ENCODE data around the gene LCE7A.
A peak's percentile ranks its signal among the peaks of the same experiment; 100 is the strongest.

The LCE7A gene

DNA sequence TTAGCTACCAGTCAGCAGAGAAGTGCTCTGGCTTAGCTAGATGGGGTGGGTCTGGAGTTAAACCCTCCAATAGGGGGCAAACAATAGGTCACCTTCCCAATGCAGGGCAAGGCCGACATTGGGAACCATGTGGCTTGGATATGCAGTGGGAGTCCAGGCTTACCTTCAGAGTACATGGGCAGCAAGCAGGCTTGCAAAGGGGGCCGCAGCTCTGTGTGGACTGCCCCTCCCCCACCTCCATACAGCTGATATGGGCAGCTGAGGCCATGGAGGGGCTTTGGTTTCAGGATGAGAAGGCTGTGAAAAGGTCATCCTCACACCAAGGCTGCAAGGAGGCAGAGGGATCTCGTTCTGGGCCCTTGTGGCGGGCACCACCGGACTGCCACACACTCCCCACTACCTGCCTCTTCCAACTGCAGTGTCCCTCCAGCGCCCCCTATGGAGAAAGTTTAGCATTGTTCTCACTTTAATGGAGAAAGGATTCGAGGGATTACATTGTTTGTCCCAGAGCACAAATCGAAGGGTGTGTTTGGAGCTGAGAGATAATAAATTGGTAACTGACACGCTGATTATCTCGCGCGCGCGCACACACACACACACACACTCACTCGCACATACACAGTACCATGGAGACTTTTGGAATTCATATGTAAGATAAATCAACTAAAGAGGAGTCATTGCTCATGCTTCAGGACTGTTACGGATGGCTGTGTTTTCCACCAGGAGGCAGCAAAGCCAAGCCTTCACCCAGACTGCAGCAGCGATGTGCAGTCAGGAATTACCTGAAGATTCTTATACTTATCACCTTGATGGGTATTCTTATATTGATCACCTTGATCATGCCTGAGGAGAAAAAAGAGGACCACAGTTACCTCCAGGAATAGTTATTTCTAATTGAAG is 11.3 kb downstream of the LCE7A start:
- no peaks in the 10 kb centered on the region for H4K20me1 ChIP-seq (ENCODE audit: control insufficient read depth, insufficient read depth, low read depth, low read length)
- H3K27ac ChIP-seq (ENCODE audit: low read depth, low read length), result no peak overlapping the region
- TF ChIP-seq EZH2phosphoT487 (IDR thresholded peaks at IDR 0.05; ENCODE audit: borderline replicate concordance, low read length), result no peak
- TF ChIP-seq, protein P1, sequence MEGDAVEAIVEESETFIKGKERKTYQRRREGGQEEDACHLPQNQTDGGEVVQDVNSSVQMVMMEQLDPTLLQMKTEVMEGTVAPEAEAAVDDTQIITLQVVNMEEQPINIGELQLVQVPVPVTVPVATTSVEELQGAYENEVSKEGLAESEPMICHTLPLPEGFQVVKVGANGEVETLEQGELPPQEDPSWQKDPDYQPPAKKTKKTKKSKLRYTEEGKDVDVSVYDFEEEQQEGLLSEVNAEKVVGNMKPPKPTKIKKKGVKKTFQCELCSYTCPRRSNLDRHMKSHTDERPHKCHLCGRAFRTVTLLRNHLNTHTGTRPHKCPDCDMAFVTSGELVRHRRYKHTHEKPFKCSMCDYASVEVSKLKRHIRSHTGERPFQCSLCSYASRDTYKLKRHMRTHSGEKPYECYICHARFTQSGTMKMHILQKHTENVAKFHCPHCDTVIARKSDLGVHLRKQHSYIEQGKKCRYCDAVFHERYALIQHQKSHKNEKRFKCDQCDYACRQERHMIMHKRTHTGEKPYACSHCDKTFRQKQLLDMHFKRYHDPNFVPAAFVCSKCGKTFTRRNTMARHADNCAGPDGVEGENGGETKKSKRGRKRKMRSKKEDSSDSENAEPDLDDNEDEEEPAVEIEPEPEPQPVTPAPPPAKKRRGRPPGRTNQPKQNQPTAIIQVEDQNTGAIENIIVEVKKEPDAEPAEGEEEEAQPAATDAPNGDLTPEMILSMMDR (IDR thresholded peaks at IDR 0.05; ENCODE audit: low read depth, low read length, poor library complexity, severe bottlenecking), result peak; percentile 69
- no peaks in the 10 kb centered on the region; the same call in 1 of the 2 replicates for H3F3A ChIP-seq (ENCODE audit: control insufficient read depth, insufficient read depth)
- no peak overlapping the region for H3K4me2 ChIP-seq (ENCODE audit: low read length)
- peaks cover 6% of the 10 kb centered on the region; the same call in 1 of the 2 replicates for H3K4me1 ChIP-seq (ENCODE audit: control insufficient read depth, low read length)
- no peaks in the 10 kb centered on the region for H3K9me2 ChIP-seq (replicated peaks; ENCODE audit: control insufficient read depth, low read length)
- H3K79me2 ChIP-seq (ENCODE audit: control insufficient read depth, low read length), result no peaks in the 10 kb centered on the region
- H3K27me3 ChIP-seq (ENCODE audit: control insufficient read depth, low read length), result no peaks in the 10 kb centered on the region
- no peak overlapping the region for H3K4me3 ChIP-seq (ENCODE audit: low read length)
- H3K9me3 ChIP-seq (ENCODE audit: control insufficient read depth, insufficient read depth, low read length), result no peaks in the 10 kb centered on the region
- H3K36me3 ChIP-seq (ENCODE audit: control insufficient read depth, low read length), result no peaks in the 10 kb centered on the region

DNA sequence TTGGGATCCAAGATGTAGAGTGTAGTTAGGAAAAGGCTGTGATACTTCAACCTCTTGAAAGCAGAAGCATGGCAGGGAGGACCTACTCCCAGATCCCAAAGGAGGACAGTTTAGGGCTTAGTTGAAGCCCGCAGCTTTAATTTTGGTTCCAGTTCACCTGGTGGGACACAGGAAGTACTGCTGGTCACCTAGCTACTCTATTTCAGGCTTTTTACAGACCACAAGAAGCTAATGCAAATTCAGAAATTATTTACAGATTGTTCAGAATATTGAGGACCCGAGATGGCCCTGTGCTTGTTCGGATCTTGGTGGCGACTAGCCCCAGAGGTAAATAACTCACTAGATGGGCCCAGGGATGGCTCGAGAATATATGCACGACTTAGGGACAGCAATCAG is 11.9 kb downstream of the LCE7A start:
- no peaks in the 10 kb centered on the region for H3K27me3 ChIP-seq (ENCODE audit: control insufficient read depth, low read length)
- H4K20me1 ChIP-seq (ENCODE audit: control insufficient read depth, insufficient read depth, low read depth, low read length), result no peaks in the 10 kb centered on the region
- H3K9me2 ChIP-seq (replicated peaks; ENCODE audit: control insufficient read depth, low read length), result no peaks in the 10 kb centered on the region
- no peaks in the 10 kb centered on the region for H3K36me3 ChIP-seq (ENCODE audit: control insufficient read depth, low read length)
- H3K9me3 ChIP-seq (ENCODE audit: control insufficient read depth, insufficient read depth, low read length), result no peaks in the 10 kb centered on the region
- no peaks in the 10 kb centered on the region; the same call in 1 of the 2 replicates for H3F3A ChIP-seq (ENCODE audit: control insufficient read depth, insufficient read depth)
- H3K4me2 ChIP-seq (ENCODE audit: low read length), result no peak overlapping the region
- H3K4me1 ChIP-seq (ENCODE audit: control insufficient read depth, low read length), result peaks cover 6% of the 10 kb centered on the region; the same call in 1 of the 2 replicates
- H3K4me3 ChIP-seq (ENCODE audit: low read length), result no peak overlapping the region
- TF ChIP-seq, protein P1 (IDR thresholded peaks at IDR 0.05; ENCODE audit: low read depth, low read length, poor library complexity, severe bottlenecking), result no peak
- TF ChIP-seq EZH2phosphoT487 (IDR thresholded peaks at IDR 0.05; ENCODE audit: borderline replicate concordance, low read length), result no peak
- no peaks in the 10 kb centered on the region for H3K79me2 ChIP-seq (ENCODE audit: control insufficient read depth, low read length)
- H3K27ac ChIP-seq (ENCODE audit: low read depth, low read length), result no peak overlapping the region

DNA sequence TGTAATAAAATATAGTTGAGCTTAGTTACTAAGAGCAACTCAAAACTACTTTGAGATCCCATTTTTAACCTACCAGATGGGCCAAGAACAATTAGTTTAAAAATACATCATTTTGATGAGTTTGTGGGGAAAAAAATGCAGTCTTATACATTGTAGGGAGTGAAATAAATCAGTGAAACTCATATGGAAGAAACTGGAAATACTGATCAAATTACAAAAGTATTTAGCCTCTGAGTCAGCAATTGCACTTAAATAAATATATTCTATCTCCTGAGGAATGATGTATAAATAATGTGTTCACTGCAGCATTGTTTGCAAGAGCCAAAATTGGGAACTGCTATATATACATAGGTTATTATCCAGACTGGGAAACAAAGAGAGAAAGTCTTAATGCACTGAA is 13.7 kb downstream of the LCE7A start:
- no peak for TF ChIP-seq EZH2phosphoT487 (IDR thresholded peaks at IDR 0.05; ENCODE audit: borderline replicate concordance, low read length)
- TF ChIP-seq, protein P1 (IDR thresholded peaks at IDR 0.05; ENCODE audit: low read depth, low read length, poor library complexity, severe bottlenecking), result no peak
- no peaks in the 10 kb centered on the region for H4K20me1 ChIP-seq (ENCODE audit: control insufficient read depth, insufficient read depth, low read depth, low read length)

More for the DNA sequence above, 13.7 kb downstream of the LCE7A start:
- Histone ChIP-seq H3K27me3 (ENCODE audit: control insufficient read depth, low read length) (no peaks in the 10 kb centered on the region), H3K4me1 (ENCODE audit: control insufficient read depth, low read length) (peaks cover 6% of the 10 kb centered on the region; the same call in 1 of the 2 replicates), H3K79me2 (ENCODE audit: control insufficient read depth, low read length) (no peaks in the 10 kb centered on the region), H3K9me3 (ENCODE audit: control insufficient read depth, insufficient read depth, low read length) (no peaks in the 10 kb centered on the region), H3K4me2 (ENCODE audit: low read length) (no peak overlapping the region), H3K36me3 (ENCODE audit: control insufficient read depth, low read length) (no peaks in the 10 kb centered on the region), H3F3A (ENCODE audit: control insufficient read depth, insufficient read depth) (no peaks in the 10 kb centered on the region; the same call in 1 of the 2 replicates), H3K9me2 (replicated peaks; ENCODE audit: control insufficient read depth, low read length) (no peaks in the 10 kb centered on the region), H3K27ac (ENCODE audit: low read depth, low read length) (no peak overlapping the region), H3K4me3 (ENCODE audit: low read length) (no peak overlapping the region)

Data from DOHH2 (cell line).